ENCODE data around the gene CRCP. TPM values are rescaled to one million over a fixed set of nuclear protein-coding genes. Genes with fewer than 3 reads are reported as not detected.
"Not testable (repeated sequence)": the region's sequence is repeated elsewhere in the genome, so short reads cannot be mapped to it uniquely, and the experiment has no call there.

The CRCP gene
- 10 to 100 TPM; 24.1 to 48.5 (median 37.1) TPM for total RNA-seq
- polyA plus RNA-seq: 10 to 100 TPM; 18.6 to 25.7 (median 24.3) TPM

GRCh38 chr7:66114743-66115649 is at the start of gene CRCP:
TSS of gene CRCP (plus strand) at chr7:66114847. CDS start at chr7:66114963, 116 bp downstream.
- Histone ChIP-seq H3K4me3 (peak within 1 kb of the TSS; percentile 68 to 99 (median 95)), H3K36me3 (no peaks in the 10 kb centered on the region), H3K27me3 (no peaks in the 10 kb centered on the region), H3K27ac (peak within 1 kb of the TSS; percentile 94 to 99 (median 98)), H3K9me3 (no peaks in the 10 kb centered on the region), H3K4me1 (peaks cover 0 to 46% (median 29%) of the 10 kb centered on the region in 4 donors)
- TF ChIP-seq CTCF (IDR thresholded peaks at IDR 0.05) (peak in 1 of 4 experiments; percentile 16), EP300 (IDR thresholded peaks at IDR 0.05) (no peak), POLR2AphosphoS5 (IDR thresholded peaks at IDR 0.05) (peak; percentile 71 to 86 (median 82)), POLR2A (IDR thresholded peaks at IDR 0.05) (peak; percentile 4 to 42)
- peak; percentile 91 for DNase-seq
- intact Hi-C loops (cut with DNase I): loop anchor here (2.0 kb wide), 2 partner anchors 14 to 40 kb away; partner anchors contain the start of gene ASL
- 0% methylated on average over 67 of the region's 67 CpGs for WGBS, 2 donors

- DNase-seq: no peak
- Histone ChIP-seq H3K9me3 (no peaks in the 10 kb centered on the region), H3K27me3 (no peaks in the 10 kb centered on the region), H3K4me3 (no peak overlapping the region), H3K27ac (no peak overlapping the region), H3K36me3 (no peaks in the 10 kb centered on the region), H3K4me1 (no peaks in the 10 kb centered on the region)
- WGBS, 2 donors: 92 to 96% methylated on average over 4 of the region's 4 CpGs
- intact Hi-C loops (cut with DNase I): no loop called here
- no peak for TF ChIP-seq CTCF (IDR thresholded peaks at IDR 0.05)
- TF ChIP-seq POLR2A (IDR thresholded peaks at IDR 0.05): no peak
- TF ChIP-seq EP300 (IDR thresholded peaks at IDR 0.05): no peak
- no peak for TF ChIP-seq POLR2AphosphoS5 (IDR thresholded peaks at IDR 0.05)
Observed at GRCh38 chr7:66069732-66070131, 44.9 kb upstream of the CRCP start.

- no peak for TF ChIP-seq POLR2AphosphoS5 (IDR thresholded peaks at IDR 0.05)
- TF ChIP-seq POLR2A (IDR thresholded peaks at IDR 0.05): no peak
- no peak for TF ChIP-seq CTCF (IDR thresholded peaks at IDR 0.05)
- no peak for TF ChIP-seq EP300 (IDR thresholded peaks at IDR 0.05)
- Histone ChIP-seq H3K27ac (no peak overlapping the region), H3K36me3 (no peaks in the 10 kb centered on the region), H3K9me3 (no peaks in the 10 kb centered on the region), H3K4me3 (no peak overlapping the region), H3K4me1 (peaks cover 0 to 2% (median 0%) of the 10 kb centered on the region in 4 donors), H3K27me3 (no peaks in the 10 kb centered on the region)
- no peak for DNase-seq
- WGBS, 2 donors: 85 to 91% methylated on average over 1 of the region's 1 CpG
- intact Hi-C loops (cut with DNase I): no loop called here
Observed at GRCh38 chr7:66070222-66070621, 44.4 kb upstream of the CRCP start.

- DNase-seq: not testable (repeated sequence)
Observed at GRCh38 chr7:66072208-66072607, 42.4 kb upstream of the CRCP start.

More at GRCh38 chr7:66072208-66072607, 42.4 kb upstream of the CRCP start:
- H3K4me3 ChIP-seq; H3K36me3 ChIP-seq; H3K9me3 ChIP-seq; H3K27ac ChIP-seq; intact Hi-C loops (cut with DNase I); H3K27me3 ChIP-seq: not testable (repeated sequence)
- WGBS, 2 donors: 69 to 71% methylated on average over 7 of the region's 7 CpGs
- H3K4me1 ChIP-seq: peaks cover 0 to 19% (median 11%) of the 10 kb centered on the region in 4 donors

All from sigmoid colon (tissue), 7 donors.